Cerebellar nuclear complex (tissue), 1 donor: ENCODE results near the gene NCMAP.

ENCODE experiments used
- DNase-seq, 2 experiments: peaks; one replicate each; lab custom pipeline; 2025; lab: John Stamatoyannopoulos, UW

Gene NCMAP

GRCh38 chr1:24622218-24622617, 66.3 kb downstream of the NCMAP start:
- no peak for DNase-seq

GRCh38 chr1:24632832-24633175, 76.9 kb downstream of the NCMAP start:
- DNase-seq: no peak

- peak; percentile 22 to 33 for DNase-seq
Measured at GRCh38 chr1:24635195-24635843, 79.4 kb downstream of the NCMAP start.

GRCh38 chr1:24636661-24637357, 80.9 kb downstream of the NCMAP start:
- no peak for DNase-seq

GRCh38 chr1:24639094-24639493, 83.2 kb downstream of the NCMAP start:
- no peak for DNase-seq

GRCh38 chr1:24639881-24640280, 84.0 kb downstream of the NCMAP start:
- no peak for DNase-seq

GRCh38 chr1:24640288-24640687, 84.4 kb downstream of the NCMAP start:
- no peak for DNase-seq

GRCh38 chr1:24641646-24642151, 85.8 kb downstream of the NCMAP start:
- no peak for DNase-seq

- peak; percentile 99 to 100 for DNase-seq
Measured at GRCh38 chr1:24642481-24643362, 86.8 kb downstream of the NCMAP start, which contains the start of gene SRRM1. Gene SRRM1, plus strand, starts transcription at chr1:24643302. Its CDS starts 25 bp downstream, at chr1:24643327.

- no peak for DNase-seq
Measured at GRCh38 chr1:24643363-24644099, 87.6 kb downstream of the NCMAP start.

GRCh38 chr1:24644100-24644384, 88.2 kb downstream of the NCMAP start:
- DNase-seq: no peak

- no peak for DNase-seq
Measured at GRCh38 chr1:24648919-24649318, 93.0 kb downstream of the NCMAP start.

GRCh38 chr1:24652382-24652781, 96.5 kb downstream of the NCMAP start:
- no peak for DNase-seq

- DNase-seq: no peak
Measured at GRCh38 chr1:24654010-24654409, 98.1 kb downstream of the NCMAP start.

- DNase-seq: no peak
Measured at GRCh38 chr1:24656046-24656445, 100.2 kb downstream of the NCMAP start.

- DNase-seq: no peak
Measured at GRCh38 chr1:24657781-24658180, 101.9 kb downstream of the NCMAP start.
